Fibroblast of villous mesenchyme (primary cell): ENCODE data around the gene HIVEP3. TPM values are rescaled to one million over a fixed set of nuclear protein-coding genes. Genes with fewer than 3 reads are reported as not detected.

Experiments
- DNase-seq: peaks from one replicate; pipeline ENCODE4 v3.0.0-alpha.2; 2010; ENCODE audit warnings: low read depth
- H3K4me3 ChIP-seq: 2 replicates; pipeline ENCODE4 v1.5.1; 2011; ENCODE audit warnings: low read depth, mild to moderate bottlenecking, low read length
- CTCF ChIP-seq: IDR thresholded peaks from 2 replicates; pipeline ENCODE4 v1.5.1; 2012; ENCODE audit warnings: low read depth, mild to moderate bottlenecking, low read length; ENCODE audit not compliant: insufficient read depth
- total RNA-seq: library from RNA; depleted of rRNA; stranded (reverse); fragments of >200 nt; gene quantifications from 2 replicates; pipeline ENCODE4 v1.2.3, GENCODE V29; 2012

The HIVEP3 gene
- total RNA-seq, 1 donor = 0.86 TPM

GRCh38 chr1:41623736-41624135, 295.0 kb downstream of the HIVEP3 start:
- no peak overlapping the region for H3K4me3 ChIP-seq
- DNase-seq = no peak
- TF ChIP-seq CTCF = no peak

GRCh38 chr1:41622859-41623732, 295.6 kb downstream of the HIVEP3 start:
- no peak overlapping the region for H3K4me3 ChIP-seq
- peak; percentile 65 for DNase-seq
- no peak for TF ChIP-seq CTCF

DNA sequence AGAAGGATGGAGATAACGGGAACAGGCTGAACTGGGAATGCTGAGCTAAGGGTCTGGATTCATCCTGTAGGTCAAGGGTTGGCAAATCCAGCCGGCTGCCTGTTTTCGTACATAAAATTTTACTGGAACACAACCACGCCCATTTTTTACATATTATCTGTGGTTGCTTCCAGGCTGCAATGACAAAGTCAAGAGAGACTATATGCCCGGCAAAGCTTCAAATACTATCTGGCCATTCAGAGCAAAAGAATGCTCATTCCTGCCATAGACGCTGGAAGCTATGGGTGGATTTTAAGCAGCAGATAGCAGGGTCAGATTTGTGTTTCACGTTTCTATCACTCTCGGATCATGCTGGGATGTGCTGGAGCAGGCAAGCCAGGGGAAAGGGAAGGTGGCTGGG, 296.3 kb downstream of the HIVEP3 start:
- H3K4me3 ChIP-seq = no peak overlapping the region
- peak; percentile 98 for DNase-seq
- no peak for TF ChIP-seq CTCF

DNA sequence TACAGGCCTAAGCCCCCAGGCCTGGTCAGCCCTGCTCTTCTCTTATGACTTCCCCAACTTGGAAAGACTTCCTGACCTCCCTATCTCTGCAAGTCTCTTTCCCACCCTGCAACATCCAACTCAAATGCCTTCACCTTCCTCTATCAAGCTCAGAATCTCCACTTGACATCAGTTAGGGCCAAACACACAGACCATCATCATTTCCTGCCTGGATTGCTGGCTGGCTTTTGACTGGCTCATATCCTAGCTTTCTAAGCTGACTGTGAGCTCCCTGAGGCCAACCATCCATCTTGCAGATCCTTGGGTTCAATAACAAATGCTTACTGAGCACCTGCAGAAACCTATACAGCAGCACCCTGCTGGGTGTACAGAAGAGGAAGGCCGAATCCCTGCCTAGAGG, 296.9 kb downstream of the HIVEP3 start:
- peak; percentile 54 for DNase-seq
- no peak for TF ChIP-seq CTCF
- no peak overlapping the region for H3K4me3 ChIP-seq

- H3K4me3 ChIP-seq = no peak overlapping the region
- no peak for TF ChIP-seq CTCF
- no peak for DNase-seq
Observed at GRCh38 chr1:41621256-41621655, 297.5 kb downstream of the HIVEP3 start.

GRCh38 chr1:41620365-41621169, 298.2 kb downstream of the HIVEP3 start:
- H3K4me3 ChIP-seq = no peak overlapping the region
- DNase-seq = no peak
- no peak for TF ChIP-seq CTCF
